B cell (primary cell): Measurements from ENCODE around the gene CSRP3.

Experiments used
- CTCF ChIP-seq: fragments of 200-600 bp; IDR thresholded peaks from one replicate; pipeline ENCODE4 v1.8.0; 2022; ENCODE audit warnings: antibody characterized with exemption, mild to moderate bottlenecking
- EZH2 ChIP-seq: IDR thresholded peaks from 2 replicates; pipeline ENCODE4 v1.6.1; 2012; ENCODE audit warnings: borderline replicate concordance, low read depth, mild to moderate bottlenecking, moderate library complexity, low read length; ENCODE audit not compliant: insufficient read depth, poor library complexity, severe bottlenecking

- TF ChIP-seq EZH2 (no peak), CTCF (no peak)
These were observed 18.1 kb downstream of the CSRP3 start for GRCh38 chr11:19183646-19184045.
